GM21390 (cell line): ENCODE results near the gene ACTC1.
"Not testable (repeated sequence)": the region's sequence is repeated elsewhere in the genome, so short reads cannot be mapped to it uniquely, and the experiment has no call there.

Experiments used
- ATAC-seq: cut with Tn5 transposase; IDR thresholded peaks from one replicate; pipeline ENCODE4 v1.9.1; 2021; ENCODE audit not compliant: unreplicated experiment

ACTC1 gene

DNA sequence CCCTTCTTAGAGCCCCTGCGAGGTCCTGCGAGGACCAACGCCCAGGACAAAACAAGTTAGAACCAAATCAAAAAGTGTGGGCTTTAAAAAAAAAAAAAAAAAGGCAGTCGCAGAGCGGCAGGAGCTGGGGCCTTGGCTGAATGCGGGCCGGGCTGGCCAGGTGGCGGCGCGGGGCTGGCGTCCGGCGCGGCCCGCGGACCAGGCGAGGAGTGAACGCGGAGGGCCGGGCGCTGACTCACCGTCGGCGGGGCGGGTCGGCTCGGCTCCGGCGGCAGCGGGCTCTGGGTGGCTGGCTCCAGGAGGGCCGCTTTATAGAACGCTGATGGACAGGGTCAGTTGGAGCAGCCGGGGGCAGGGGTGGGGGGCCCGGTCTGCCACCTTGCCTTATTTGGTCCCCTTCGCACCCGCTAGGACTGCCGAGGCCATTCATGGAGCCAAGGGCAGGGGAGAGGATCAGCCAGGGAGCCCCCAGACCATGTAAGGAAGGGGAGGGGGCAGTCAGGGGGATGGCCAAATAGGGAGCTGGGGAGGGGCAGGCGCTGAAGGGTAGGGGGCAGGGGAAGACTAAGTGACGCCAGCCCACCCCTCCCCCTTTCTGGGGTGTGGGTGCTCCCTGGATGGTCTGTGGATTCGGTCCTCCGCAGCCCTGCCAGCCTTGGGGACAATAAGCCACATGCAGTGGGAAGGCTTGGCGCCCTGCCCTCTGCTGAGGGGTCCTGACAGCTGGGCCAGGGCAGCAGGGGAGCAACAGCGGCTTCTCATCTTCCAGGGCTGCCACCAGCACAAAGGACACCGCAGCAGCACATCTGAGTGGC, at the start of gene ACTC1:
ACTC1 (minus strand) TSS at position 283 of the 815 bp plus-strand sequence. CDS start 741 bp downstream, outside the sequence.
- ATAC-seq: no peak

DNA sequence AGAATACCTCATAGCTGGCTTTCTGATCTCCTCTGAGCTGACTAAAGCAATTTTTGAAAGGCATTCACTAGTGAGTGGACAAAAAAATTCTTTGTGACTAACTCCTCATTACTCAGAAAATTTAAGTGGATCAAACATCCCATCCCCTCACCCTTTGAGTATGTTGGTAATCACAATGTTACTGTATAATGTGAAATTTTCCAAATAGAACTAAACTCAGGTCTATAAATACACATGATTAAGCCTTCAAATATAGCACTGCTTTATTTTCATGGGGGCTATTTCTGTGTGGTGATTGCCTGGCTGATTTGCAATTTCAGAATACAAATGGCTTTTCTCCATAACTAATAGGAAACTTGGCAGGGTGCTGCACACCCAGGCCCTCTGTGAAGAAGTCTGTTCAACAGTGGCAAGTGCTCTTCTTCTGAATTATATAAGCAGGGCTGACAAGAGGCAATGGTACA, 45.9 kb upstream of the ACTC1 start:
- no peak for ATAC-seq

DNA sequence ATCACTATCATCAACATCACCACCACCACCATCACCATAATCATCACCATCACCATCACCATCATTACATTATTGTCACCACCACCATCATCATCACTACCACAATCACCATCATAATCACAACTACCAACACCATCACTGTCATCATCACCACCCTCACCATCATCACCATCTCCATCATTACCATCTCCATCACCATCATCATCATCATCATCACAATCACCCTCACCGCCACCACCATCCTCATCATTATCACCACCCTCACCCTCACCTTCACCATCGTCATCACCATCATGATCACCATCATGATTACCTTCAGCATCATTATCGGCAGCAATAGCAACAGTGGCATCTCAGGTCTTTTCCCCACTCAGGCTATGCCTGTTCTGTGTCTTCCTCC, 42.9 kb upstream of the ACTC1 start:
- no peak for ATAC-seq

DNA sequence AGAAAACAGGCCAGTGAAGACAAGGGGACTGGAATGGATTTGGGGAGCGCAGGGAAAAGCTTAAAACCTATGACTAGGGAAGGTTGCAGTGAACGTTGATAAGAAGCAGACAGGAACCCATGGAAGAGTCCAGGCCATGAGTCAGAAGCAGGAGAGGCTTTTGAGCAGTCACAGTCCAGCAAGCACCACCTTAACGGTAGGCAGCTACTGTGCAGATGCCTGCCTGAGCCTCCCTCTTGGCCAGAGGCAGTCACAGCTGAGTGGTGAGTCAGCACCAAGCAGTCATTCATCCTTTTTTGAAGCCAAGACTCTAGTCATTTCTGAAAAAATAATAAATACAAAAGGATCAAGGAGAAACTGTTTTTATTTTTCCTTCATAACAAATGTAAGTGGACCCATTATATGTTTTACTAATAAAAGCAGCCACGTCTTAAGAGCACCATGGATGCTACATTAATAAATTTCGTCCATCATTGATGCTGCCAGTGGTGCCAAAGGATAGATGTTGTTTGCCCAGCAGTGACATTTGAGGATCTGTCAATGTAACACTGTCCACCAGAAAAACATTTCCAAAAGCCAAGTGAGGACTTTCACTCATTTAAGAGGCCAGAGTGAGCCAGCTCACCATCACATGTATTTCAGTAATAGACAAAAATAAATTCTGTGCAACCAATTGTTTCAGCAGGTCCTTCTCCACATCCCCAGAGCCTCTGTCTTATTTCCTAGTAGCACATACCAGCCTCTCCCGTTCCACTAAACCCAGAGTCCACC, 42.1 kb upstream of the ACTC1 start:
- ATAC-seq: no peak

DNA sequence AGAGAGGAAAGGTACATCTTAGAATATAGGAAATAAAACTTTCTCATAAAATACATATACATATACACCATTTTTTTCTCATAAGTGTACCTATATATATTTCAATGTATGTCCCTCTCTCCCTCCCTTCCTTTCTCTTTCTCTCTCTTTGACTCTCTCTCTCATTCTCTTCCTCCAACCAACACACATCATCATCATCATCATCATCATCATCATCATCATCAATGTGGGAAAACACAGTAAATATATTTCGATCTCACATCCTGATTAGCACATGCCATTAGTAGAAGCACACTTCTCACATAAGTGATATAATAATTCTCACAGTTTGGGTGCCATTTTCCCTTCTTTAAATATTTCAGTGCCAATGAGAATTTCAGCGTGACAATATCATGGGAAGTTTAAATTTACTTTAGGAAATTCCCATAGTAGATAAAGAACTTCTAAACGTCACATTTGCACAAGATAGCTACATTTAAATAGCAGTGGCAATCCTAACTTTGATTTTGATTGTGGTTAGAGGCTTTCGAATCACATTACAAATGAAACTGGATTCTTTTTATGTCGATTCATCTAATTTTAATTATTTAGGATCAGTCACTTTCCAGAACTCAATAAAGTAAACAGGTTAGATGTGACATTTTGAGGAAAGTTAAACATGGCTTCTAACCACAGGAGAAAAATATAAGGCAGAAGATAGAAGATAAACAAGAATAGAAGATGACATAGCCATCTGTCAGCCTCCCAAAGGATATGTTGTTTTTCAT, 33.0 kb upstream of the ACTC1 start:
- no peak for ATAC-seq

DNA sequence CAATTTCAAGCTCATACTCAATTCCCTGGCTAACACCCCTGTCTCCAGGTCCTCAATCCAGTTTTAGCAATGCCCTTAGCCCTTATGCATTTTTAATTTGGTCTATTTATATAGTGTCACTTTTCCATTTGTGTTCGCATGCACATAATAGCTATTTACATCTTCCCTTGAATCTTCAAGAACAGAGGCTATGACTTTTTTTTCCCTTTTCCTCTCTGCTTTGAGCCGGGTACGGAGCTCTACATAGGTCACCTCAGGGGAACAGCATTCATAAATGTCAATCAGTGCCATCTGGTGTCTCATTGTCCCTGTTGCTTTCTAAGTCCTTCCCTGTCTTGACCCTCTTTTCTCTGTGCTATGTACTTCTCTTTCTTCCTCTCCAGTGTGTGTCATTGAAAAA, 26.5 kb upstream of the ACTC1 start:
- no peak for ATAC-seq

DNA sequence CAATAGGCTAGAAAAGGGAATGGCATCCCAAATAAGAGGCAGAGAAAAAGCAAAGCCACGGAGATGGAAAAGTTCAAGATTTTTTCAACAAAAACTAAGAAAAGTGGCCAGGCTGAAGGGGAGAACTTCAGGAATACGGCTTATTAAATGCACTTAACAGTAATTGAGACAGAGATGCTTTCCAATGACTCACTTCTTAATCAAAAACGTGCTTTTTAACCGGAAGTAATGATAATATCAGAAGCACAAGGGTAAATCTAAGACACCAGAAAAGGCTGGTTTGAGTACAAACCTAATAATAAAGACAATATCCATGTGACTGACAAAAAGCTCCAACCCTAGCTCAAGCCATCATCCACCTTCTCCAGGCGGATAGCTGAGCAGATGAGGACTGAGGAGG, 24.8 kb upstream of the ACTC1 start:
- no peak for ATAC-seq

DNA sequence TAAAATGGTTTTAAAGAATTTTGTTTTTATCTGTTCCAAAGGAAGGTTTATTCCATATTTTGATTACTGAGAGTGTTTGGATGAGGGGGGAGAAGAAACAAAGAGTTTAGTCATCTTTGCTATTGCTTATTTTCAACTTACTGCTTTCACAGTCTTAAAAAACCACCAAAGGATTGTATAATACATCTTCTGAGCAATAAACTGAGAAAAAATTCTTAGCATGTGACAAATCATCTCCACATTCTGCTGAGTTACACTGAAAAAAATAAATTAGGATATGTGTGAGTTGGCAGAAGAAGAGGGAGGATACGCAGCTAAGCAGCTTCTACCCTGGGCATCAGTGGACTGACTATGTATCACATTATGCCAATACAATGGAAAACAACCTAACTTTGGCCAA, 23.2 kb upstream of the ACTC1 start:
- ATAC-seq: no peak

DNA sequence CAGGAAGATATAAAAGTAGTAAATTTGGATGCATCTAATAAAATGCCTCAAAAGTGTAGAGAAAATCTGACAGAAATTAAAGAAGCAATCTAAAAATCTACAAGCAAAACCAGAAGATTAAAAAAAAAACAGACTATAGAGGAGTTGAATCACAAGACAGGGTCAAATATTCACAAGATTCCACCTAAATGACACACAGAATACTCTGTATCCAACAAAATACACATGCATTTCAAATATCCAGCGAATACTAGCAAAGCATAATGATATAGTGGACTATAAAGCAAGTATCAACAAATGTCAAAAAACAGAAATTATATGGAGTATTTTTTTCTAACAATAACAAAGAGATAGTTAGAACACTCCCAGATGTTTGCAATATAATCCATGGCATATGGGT, 20.5 kb upstream of the ACTC1 start:
- ATAC-seq: no peak

DNA sequence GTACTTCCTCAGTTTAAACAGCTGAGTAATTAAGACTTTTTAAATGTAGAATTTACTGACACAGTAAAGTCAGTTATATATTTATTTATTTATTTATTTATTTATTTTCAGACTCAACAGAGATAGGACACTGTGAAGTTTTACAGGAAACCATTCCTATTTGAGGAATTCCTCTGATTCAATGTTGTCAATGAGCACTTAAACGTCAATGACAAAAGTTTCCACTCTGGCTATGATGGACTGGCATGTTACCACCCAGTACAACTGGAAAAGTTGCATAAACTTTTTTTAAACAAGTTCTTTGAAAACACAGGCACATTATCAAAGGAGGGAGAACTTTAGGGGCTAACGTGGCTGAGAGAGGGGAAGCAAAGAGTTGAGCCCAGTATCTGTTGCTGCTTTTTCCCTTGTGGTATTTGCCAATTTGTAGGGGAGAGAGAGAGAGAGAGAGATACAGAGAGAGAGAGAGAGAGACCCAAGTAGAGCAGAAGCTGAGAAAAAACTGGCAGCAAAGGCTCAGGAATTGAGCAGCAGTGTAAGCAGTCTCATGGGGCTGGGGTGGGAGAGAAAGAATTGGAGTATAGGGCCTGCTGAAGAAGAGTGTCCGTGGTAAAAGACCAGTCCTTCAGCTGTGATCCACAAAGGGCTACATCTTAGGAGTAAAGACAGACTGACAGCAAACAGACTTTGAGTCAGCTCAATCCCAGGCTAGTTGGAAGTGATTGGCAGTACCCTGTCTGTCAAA, 18.3 kb upstream of the ACTC1 start:
- no peak for ATAC-seq

DNA sequence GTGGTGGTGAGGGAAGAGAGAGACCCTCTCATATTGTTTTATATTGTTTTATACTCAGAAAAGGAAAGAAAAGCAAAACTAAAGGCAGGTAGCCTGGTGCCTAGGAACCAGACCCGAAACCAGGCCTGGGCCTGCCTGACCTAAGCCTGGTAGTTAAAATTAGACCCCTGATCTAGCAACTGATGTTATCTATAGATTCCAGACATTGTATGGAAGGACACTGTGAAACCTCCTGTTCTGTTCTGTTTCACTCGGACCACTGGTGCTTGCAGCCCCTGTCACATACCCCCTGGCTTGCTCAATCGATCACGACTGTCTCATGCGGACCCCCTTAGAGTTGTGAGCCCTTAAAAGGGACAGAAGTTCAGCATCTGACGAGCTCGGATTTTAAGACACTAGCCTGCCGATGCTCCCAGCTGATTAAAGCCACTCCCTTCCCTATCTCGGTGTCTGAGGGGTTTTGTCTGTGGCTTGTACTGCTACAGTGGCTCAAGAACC, 17.6 kb upstream of the ACTC1 start:
- not testable (repeated sequence) for ATAC-seq

DNA sequence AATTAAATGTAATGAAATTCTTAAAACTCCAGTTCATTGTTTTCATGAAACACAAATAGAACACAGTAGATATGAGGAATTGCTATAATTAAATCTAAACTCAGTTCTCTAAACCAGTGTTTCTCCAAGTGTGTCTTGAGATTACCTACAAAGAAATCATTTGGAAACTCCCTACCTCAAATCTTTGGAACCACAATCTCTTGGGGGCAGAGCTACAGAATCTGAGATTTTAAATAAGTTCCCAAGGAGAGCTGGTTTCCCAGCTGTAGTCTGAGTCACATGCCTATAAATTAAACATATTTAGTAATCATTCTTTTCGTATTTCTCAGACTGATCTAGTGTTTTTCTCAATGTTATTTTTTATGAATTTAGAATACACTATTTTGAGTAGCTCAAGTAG, 17.0 kb upstream of the ACTC1 start:
- no peak for ATAC-seq

DNA sequence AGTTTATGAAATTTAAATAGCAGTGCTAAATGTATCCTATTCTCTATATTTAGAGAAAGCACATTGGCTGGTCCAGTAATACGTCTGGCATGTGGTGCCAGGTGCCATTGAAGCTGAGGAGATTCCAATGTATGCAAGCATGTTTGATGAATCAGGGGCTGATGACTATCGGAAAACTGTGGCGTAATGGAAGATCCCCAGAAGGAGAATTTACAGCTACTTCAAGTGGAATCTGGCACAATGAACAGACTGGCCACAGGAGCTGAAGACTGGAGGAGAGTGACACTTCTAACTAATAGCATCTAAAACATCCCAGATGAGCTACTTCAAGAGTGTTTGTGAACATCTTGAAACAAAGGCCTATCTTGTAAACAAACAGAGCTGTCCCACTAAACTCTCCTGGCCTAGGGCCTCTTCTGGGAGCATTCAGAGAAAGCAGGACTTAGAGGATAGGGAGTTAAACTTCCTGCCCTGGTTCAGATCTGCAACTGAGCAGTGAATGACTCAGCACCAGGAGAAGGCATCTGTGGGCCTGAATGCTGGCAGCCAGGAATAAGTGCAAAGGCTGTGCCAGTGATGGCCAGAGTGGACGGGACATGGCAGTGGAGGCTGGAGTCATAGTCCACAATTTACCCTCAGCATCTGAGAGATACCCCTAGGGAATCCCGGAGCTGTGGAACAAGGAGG, 15.2 kb upstream of the ACTC1 start:
- ATAC-seq: no peak

DNA sequence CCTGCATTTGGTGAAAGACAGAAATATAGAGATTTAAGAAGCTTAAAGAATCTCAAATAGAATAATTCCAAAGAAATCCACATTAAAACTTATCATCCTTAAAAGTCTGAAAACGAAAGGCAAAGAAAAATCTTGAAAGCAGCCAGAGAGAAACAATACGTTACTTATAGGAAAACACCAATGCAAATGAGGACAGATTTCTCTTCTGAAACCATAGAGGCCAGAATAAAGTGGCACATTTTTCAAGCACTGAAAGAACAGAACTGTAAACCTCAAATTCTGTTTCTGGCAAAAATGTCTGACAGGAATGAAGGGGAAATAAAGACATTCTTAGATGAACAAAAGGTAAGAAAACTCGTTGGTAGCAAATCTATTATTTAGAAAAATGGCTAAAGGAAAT, 13.8 kb upstream of the ACTC1 start:
- ATAC-seq: no peak

DNA sequence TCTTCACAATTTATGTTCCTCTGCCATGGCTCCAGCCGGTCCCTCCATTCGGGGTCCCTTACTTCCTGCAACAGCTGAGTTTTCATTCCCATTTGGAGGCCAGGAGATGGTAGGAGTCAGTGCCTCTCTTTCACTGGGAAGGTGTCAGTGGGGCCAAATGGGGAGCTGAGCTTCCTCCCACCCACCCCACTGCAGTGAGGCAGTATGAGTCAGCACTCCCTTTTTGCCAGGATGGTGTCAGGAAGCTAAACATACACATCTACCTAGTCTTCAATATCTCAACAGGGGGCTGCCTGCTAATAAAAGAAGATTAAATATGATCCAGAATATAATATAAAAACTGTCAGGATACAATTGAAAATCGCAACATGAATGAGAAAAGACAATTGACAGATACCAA, 12.7 kb upstream of the ACTC1 start:
- no peak for ATAC-seq

DNA sequence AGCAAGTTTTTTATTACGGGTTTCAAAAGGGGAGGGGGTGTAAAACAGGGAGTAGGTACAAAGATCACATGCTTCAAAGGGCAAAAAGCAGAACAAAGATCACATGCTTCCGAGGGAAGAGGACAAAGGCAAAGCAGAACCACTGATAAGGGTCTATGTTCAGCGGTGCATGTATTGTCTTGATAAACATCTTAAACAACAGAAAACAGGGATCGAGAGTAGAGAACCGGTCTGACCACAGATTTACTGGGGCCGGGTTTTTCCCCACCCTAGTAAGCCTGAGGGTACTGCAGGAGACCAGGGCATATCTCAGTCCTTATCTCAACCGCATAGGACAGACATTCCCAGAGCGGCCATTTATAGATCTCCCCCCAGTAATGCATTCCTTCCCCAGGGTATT, 11.9 kb upstream of the ACTC1 start:
- ATAC-seq: not testable (repeated sequence)

DNA sequence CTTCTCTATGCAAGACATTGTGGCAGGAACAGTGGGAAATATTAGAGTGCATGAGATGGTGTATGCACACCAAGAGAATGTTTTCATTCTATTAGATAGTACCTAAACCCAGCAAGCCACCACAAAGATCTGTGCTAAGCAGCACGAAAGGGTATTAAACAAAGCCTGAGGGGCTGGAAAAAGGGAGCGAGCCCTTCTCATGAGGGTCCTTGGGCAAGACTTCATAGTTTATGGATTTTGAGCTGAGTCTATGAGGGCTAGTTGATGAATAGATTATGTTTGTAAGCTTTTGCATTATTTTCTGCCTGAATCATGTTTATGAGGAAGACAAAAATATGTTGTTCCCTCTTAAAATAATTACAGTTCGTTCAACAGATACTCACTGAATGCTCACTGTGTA, 9.4 kb upstream of the ACTC1 start:
- ATAC-seq: no peak

DNA sequence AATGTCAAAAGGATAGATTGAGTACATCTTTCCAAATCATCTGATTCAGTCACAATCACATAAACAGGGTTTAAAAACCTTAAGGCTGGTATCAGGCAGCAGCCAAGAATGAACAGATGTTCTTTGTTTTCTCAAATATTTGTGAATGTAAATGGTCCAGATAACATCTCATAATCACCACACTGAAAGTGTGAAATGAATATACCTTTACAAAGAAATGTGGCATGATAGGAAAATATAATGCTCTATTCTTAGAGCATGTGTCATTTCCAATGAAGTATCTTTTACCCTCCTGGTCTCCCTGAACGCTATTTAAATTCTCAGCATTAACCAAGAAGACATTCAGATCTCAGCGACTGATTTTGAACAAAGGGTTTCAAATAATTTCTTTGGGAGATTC, 8.8 kb upstream of the ACTC1 start:
- no peak for ATAC-seq

DNA sequence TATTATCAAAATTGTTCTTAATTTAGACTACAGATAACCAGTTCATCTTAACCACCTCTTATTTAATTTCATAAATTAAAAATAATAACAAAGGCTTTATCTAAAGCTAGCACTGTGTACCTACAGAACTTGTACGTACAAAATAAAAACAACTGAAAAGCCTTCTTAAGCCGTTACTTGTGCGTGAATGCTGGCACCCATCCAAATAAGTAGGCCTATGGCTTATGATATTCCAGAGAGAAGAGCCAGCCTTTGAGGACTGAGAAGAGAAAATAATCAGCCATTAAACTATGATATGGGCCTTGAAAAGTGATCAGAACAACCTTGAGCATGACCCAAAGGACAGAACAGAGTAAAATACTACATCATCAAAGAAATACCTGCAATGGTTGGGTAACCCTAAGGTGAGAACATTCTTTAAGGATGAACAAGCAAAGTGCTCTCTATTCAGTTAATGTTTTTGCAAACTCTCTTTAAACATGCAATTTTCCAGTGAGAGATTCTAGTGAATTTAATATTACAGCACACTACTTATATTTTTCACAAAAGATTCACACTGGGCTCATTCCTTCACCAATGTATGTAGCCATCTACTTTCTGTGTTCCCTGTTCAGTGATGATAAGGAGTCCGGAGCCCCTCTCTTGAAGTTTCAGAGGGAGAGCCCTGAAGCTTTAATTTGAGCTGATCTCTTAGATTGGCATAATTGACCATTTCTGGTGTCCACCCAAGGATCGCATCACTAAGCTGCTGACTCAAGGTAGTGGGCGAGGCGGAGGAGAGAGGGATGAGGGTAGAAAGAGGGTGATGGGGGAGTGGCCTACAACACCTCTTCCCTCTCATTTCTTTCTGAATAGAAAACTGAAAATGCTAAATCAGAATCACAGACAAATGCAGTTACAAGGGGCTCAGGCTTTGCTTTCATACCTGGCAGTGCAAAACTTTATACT, 7.7 kb upstream of the ACTC1 start:
- ATAC-seq: no peak
